Measurements from ENCODE around the gene ZBTB8OS.
"Not testable (repeated sequence)": the region's sequence is repeated elsewhere in the genome, so short reads cannot be mapped to it uniquely, and the experiment has no call there.

The ZBTB8OS gene

DNA sequence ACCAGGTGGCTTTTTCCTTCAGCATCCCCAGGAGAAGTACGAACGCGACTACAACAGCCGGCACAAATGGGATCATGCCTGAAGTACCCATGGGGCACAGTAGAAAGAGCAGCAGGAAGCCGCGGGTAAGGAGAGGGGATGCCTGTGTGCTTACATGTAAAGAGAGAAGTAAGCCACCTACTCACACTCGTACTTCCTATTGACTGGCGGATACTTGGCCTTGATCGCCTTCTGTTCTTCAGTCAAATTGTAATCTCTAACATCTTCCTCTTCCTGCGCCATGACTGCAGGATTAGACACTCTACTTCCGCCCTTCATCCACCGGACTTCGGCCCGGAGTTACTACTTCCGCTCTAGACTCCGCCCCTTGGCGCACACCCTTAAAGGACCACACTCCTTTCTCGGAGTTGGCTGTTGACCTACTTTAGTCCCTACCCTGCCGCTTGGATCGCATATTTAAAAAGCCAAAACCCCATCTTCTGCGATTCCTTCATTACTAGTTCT lies at the start of gene ZBTB8OS:
Gene ZBTB8OS (minus strand): TSS at position 303 of the 504 bp plus-strand sequence. CDS start 21 bp downstream, at position 282.
- DNase-seq = peak; percentile 85 to 88

DNA sequence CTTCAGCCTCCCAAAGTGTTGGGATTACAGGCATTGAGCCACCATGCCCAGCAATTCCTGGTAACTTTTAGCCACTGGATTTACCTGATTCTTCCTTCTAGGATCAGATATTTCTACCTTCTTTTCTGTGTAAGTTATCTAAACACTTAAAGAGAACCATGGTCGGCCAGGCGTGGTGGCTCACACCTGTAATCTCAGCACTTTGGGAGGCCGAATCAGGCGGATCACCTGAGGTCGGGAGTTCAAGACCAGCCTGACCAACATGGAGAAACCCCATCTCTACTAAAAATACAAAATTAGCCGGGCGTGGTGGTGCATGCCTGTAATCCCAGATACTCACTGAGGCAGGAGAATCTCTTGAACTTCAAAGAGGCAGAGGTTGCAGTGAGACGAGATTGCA lies 46.6 kb upstream of the ZBTB8OS start:
- not testable (repeated sequence) for DNase-seq

DNA sequence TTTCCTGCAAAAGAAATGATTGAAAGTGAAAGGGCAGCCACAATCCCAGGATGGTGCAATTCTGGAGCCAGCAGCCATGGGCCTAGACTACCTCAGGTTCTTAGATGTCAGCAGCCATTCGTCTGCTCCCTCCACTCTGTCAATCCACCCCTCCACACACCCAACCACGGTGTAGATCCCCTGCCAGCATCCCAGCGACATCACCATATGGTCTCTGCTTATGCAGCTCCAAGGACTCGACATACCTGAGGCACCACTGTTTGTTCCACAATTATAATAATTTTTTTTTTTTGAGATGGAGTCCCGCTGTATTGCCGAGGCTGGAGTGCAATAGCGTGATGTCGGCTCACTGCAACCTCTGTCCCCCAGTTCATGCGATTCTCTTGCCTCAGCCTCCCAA lies 45.7 kb upstream of the ZBTB8OS start:
- no peak for DNase-seq

DNA sequence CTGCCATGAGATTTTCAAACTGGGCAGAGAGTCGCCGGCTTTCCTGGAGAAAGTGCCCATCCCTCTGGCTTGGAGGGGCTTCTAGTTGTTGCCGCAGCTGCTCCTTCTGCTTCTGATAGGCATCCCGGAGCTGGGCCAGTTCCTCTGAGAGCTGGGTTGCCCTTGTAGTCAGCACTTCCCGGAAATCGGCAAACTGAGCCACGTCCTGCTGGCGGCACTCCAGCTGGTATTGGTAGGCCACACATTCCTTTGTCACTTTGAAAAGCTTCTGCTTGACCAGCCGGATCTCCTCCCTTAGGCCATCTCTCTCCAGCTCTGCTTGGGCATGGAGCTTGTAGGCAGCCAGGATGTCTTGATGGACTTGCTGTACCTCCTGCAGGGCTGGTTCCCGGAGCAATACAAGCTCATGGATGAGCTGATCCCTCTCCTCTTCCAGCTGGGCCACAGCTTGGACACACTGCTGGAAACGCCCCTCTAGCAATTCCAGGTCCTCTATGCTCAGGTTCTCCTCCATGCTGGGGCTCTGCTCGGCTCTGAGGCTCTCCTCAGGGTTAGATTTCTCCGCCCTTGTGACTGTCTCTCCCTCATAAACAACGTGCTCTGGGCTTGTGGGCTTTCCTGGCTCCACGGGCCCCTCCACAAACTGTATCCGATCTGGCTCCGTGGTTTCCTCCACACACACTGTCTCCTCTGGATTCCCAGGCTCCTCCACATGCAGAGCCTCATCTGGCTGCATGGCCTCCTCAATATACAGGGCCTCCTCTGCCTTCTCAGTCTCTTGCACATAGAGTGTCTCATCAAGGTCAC lies 45.0 kb upstream of the ZBTB8OS start:
- DNase-seq = no peak

DNA sequence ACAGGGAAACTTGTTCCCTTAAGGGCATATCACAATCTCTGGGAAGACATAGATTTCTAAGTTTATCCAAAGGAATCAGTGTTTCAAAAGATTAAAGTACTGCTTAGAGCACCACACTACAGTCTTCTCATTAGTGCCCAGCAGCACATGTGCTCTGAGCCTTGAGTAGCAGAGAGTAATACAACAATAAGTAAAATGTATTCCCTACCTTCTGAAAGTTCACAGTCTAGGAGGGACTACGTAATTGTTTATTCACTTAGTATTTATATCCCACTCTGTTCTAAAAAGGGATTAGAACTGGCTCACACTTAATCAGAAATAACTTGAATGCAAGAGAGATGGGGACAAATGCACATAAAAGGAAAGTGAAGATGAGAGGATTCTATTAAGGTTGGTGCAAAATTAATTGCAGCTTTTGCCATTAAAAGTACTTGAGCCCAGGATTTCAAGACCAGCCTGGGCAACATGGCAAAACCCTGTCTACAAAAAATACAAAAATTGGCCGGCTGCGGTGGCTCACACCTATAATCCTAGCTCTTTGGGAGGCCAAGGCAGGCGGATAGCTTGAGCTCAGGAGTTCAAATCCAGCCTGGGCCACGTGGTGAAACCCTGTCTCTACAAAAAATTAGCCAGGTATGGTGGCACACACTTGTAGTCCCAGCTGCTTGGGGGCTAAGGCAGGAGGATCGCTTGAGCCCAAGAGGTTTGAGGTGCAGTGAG lies 43.3 kb upstream of the ZBTB8OS start:
- no peak for DNase-seq

DNA sequence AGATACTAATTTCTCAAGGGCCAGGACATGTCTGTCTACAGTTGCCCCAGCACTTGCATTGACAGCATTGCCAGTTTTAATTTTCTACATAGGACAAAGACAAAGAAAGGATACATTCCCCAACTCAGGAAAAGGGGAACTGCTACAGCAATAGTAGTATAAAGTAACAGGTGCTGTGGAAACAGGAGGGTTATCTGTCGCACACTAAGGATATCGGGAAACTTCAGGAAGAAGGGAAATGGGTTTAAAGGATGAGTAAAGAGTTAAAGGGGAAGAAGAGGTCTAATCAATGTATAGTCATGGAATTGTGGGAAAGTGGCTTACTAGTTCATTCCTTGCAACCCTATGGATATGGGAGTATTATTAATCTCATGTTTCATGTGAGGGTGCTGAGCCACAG lies 36.0 kb upstream of the ZBTB8OS start:
- no peak for DNase-seq

DNA sequence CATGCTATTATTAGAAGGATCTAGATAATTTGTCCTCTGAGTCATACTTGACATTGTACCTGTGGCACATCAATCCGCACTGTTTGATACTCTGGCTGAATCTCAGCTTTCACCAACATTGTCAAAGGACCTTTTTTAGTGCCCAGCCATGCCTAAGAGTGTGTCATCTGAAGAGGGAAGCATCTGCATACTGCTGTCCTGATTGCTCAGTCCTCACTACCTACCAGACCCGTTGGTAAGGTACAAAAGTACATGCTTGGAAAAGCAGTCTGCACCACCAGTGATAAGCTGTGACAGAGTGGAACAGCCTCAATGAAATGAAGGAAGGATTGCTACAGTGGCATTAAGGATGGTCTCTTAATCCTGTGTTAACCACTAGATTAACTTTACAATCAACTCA lies 35.1 kb upstream of the ZBTB8OS start:
- no peak for DNase-seq

DNA sequence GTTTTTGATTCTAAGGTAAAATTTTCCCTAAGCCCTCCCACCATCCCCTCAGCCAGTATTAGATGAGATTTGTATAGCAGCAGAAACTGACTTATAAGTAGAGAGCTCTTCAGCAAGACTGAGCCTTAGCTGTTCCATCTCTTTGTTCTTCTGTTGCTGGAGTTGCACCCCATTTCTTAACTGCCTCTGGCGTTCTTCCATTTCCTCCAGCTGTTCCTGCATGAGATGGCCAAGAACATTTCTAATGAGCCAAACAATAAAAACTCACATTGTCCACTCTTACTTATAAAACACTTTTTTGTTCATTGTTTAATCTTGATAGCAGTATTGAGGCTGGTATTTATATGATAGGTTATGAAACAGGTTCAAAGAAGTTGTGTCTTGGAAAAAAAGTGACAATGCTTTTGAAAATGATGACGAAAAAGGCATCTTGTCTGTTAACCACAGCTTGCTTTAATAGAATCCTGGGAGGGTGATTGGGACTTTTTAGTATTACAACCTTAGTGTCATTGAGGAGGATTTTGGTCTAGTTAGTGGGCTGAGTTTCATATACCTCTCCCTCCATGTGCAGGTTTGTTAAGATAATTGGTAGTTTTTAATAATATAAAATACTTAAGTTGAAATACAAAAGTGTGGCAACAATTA lies 33.9 kb upstream of the ZBTB8OS start:
- no peak for DNase-seq

DNA sequence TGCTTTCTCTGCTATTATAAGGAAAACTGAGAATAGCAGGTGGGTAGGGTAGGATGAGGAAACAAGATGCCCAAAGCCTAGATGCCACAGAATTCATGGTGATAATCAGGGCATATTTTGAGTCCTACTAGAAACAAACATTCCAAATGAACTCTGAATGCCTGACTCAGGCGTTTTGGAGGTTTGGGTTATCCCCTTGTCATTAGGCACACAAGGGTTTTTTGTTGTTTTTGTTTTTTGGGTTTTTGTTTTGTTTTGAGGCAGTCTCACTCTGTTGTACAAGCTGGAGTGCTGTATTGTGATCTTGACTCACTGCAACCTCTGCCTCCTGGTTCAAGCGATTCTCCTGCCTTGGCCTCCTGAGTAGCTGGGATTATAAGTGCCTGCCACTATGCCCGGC lies 33.0 kb upstream of the ZBTB8OS start:
- DNase-seq = no peak

DNA sequence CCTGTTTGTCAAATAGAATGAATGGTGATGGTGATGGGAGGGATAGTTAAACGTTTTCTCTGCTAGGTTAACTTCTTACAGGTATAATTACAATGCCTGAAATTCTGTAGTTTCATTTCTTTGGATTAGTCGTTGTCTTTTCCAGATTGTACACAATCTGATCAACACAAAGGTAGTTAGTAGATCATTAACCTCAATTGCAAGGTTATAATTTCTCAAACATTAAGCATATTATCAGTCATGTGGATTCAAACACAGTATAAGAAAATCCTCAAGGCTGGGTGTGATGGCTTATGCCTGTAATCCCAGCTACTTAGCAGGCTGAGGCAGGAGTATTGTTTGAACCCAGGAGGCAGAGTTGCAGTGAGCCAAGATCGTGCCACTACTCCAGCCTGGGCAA lies 31.6 kb upstream of the ZBTB8OS start:
- no peak for DNase-seq

DNA sequence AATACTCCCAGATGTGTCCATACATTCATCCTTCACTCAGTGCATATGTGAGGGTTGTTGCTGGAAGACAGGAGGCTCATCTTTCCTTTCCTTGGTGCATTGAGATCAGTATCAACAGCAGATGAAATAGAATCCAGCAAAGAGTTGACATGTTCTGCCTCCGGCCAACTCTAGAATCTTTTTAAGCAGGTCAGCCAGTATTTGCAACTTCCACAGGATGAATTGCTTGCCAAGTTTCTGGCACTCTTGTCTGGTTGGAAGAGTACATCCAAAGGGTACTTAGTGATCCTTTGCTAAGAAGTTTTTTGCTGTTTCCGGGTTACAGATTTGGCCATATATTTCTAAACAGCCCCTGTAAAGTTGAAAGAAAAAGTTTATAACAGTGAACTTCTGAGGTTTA lies 31.2 kb upstream of the ZBTB8OS start:
- DNase-seq = no peak

DNA sequence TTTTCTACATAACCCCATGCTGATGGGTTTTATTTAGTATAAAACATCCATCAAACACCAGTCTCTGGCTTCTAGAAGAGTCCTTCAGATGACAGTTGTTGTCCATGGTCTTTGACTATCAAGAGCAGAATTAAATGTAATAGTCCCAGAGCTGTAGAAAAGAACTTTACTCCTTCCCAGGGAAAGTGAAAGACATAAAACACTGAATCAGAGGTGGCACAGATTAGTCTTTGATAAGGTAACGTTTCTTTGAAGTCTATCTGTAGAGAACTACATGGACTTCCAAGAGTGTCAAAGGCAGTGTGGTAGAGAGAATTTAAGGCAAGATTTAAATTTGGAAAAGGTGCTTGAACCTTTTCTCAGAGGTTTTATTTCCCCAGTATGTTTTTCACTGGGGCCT lies 30.3 kb upstream of the ZBTB8OS start:
- no peak for DNase-seq

DNA sequence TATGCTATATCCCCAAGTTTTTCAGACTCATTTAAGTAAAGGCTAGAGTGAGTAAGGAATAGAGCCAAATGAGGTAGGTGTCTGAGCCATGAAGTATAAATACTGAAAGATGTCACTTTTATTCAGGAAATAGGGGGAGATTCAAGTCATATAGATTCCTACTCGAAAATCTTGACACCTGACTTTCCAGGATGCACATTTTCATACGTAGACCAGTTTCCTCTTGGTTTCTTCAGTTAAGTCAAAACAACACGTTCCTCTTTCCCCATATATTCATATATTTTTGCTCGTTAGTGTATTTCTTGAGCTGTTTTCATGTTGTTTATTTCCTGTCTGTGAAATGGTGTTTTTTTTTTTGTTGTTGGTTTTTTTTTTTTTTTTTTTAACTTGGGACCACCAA lies 29.6 kb upstream of the ZBTB8OS start:
- not testable (repeated sequence) for DNase-seq

DNA sequence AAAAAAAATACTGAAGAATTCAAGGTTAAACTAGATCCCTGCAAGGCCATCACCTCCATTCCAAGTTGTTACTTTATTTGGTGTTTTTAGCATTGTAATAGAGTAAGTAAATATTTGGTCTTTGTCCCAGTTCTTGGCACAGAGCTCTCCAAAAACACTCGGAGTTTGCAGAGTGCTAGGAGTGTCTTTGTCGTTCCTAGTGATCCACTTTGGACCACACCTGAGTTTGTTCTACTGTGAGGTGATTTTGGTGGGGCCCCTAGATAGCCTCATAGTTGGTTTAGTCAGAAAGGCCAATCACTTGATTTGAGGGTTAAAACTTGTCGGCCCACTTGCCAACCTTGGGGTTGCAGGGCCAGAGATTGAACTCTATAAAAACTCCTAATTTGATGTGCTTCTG lies 26.6 kb upstream of the ZBTB8OS start:
- no peak for DNase-seq

DNA sequence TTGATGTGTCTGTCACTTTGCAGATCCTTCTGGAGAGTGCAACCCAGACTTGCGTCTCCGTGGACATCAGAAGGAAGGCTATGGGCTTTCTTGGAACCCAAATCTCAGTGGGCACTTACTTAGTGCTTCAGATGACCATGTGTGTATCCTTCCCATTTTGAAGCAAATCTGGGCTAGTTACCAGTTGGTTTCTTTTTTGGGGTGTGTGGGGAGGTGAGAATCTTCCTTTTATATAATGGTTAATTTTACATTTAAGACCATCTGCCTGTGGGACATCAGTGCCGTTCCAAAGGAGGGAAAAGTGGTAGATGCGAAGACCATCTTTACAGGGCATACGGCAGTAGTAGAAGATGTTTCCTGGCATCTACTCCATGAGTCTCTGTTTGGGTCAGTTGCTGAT lies 18.4 kb upstream of the ZBTB8OS start:
- DNase-seq = not testable (repeated sequence)

DNA sequence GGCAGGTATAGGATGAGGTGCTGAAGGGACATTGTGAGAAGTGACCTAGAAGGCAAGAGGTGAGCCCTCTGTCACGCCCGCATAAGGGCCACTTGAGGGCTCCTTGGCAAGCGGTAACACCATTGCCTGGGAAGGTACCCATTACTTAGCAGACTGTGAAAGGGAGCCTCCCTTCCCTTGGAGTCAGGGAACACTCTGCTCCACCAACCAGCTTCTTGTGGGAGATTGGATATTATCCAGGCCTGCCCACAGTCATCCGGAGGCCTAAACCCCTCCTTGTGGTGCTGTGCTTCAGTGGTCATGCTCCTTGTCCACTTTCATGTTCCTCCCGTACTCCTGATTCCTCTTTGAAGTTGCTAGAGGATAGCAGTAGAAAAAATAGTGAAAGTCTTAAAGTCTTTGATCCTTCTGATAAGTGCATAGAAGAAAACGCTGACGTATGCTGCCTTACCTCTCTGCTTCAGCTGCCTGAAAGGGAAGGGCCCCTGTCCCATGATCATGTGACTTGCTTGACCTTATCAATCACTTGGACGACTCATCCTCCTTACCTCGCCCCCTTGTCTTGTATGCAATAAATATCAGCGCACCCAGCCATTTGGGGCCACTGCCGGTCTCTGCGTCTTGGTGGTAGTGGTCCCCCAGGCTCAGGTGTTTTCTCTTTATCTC lies 16.7 kb upstream of the ZBTB8OS start:
- no peak for DNase-seq

DNA sequence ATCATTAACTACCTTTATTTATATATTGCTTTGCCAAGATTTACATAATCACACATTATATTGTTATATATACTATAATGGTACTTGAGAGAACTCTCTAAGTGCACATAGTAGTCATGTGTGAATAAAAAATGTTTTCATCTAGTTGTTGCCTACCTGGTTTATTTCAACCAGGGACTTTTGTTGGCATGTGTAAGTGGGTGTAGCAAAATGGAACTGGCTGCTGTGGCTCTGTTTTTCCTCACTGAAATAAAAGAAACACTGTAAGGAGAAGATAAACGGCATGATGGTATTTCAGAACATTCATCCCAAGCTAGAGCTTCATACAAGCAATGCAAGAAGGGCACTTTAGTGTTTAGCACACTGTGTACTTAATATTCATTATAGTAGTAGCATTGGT lies 15.6 kb upstream of the ZBTB8OS start:
- no peak for DNase-seq

DNA sequence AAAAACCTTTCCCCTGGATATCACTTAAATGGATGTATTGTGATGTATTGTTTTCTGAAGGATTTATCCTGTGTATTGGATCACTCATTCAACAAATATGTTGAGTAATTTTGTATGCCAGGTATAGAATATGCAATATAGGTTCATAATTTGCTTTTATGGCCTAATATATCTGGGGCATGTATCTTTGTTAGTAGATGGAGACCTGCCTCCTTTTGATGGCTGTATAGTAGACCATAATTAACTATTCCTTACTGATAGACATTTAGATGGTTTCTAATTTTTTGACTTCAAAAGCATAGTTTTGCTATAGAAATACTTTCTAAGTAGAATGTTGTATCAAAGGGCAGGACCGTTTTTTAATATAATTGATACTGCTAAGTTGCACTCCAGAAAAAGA lies 9.2 kb upstream of the ZBTB8OS start:
- no peak for DNase-seq

DNA sequence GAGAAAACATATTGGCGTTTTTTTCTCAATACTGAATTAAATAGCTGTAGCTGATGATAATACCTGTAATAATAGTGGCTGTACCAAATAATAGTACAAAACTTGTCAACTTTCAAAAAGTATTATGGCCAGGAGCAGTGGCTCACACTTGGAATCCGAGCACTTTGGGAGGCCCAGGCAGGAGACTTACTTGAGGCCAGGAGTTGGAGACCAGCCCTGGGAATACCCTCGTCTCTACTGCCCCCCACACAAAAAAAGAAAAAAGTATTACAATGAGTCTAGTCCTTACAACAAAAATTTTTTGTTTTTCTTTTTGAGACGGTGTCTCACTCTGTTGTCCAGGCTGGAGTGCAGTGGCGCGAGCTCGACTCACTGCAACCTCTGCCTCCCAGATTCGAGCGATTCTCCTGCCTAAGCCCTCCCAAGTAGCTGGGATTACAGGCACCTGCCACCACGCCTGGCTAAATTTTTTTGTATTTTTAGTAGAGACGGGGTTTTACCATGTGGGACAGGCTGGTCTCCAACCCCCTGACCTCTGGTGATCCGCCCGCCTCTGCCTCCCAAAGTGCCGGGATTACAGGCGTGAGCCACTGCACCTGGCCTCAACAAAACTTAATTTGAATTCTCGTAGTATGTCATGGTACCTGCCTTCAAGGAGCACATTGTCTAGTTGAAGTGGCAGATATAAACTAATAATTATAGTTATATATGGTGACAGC lies 2.1 kb upstream of the ZBTB8OS start:
- DNase-seq = no peak

DNA sequence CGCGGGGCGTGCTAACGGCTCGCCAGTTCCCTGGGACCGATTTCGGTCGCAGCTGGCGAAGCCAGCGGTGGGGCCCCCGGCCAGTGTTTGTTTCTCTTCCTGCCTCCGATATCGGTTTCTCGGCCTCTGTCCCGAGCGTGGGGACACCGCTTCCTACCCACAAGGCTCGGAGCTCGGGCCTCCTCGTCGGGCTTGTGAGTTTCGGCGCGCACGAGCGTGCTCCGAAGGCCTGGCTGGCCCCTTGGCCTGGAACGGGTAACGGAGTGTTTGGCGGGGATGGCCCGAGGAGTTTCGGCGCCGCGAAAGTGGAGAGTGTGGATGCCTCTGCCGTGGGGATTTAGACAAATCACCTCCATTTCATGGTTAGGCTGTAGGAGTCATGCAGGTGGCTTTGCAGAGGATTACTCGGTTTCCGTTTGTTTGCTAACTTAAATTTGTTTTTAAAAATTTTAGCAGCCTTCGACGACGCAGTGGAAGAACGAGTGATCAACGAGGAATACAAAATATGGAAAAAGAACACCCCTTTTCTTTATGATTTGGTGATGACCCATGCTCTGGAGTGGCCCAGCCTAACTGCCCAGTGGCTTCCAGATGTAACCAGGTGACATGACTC lies 1.2 kb upstream of the ZBTB8OS start:
- DNase-seq = no peak

DNA sequence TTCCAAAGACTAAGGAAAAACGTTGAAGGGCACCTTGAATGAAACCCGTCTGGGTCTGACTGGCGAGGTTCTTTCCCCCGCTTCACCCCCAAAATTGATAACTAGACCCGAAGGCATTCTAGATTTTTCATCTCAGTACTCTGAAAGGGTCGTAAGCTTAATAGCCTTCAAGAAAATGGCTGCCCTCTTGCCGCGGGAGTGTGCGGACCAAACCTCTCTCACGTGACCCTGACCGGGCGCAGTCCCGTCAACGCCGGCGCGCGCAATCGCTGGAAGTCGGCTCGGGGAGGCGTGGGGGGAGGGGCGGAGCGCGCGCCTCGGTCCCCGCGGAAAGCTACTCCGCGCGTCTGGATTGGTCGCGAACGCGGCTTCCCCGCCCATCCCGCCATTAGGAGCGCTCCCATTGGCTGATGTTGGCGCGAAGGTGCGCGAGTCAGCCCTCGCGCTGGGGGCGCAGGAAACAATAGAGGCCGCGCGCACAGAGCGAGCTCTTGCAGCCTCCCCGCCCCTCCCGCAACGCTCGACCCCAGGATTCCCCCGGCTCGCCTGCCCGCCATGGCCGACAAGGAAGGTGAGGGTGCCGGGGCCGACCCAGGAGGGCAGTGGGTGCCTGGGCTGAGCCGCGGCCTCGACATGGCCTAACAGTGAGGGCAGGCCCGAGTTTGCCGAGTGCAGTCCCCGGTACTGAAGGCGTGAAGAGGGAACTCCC lies 556 bp upstream of the ZBTB8OS start, which contains the start of gene RBBP4:
Gene RBBP4 (plus strand): TSS at position 457 of the 709 bp plus-strand sequence. CDS start 99 bp downstream, at position 556.
- peak; percentile 98 to 99 for DNase-seq
